Measurements from ENCODE around the gene PALM. TPM values are rescaled to one million over a fixed set of nuclear protein-coding genes. Genes with fewer than 3 reads are reported as not detected.

Gene PALM
- total RNA-seq, 2 donors from 2014 or later, result 32.9 to 40.8 TPM

- no peaks in the 10 kb centered on the region for H3K9me3 ChIP-seq (ENCODE audit: control insufficient read depth, low read length)
- H3K9me3 Mint-ChIP-seq, result peaks cover 3% of the 10 kb centered on the region
- no peak overlapping the region for H3K27ac Mint-ChIP-seq
- no peak overlapping the region for H3K9ac ChIP-seq (ENCODE audit: extremely low read depth, low read length, poor library complexity, severe bottlenecking)
- WGBS, 2 experiments (ENCODE audit: insufficient coverage in 1 of 2, insufficient read length in 1 of 2), result 93 to 96% methylated on average over 13 to 15 of the region's 15 CpGs
- DNase-seq, result no peak
- H3K4me1 Mint-ChIP-seq, result peaks cover 14% of the 10 kb centered on the region
- H3K4me1 ChIP-seq (ENCODE audit: control insufficient read depth, insufficient read depth, low read length), result no peaks in the 10 kb centered on the region
- H3K27ac ChIP-seq (ENCODE audit: low read depth, low read length), result no peak overlapping the region
- no peaks in the 10 kb centered on the region for H3K27me3 Mint-ChIP-seq (ENCODE audit: insufficient read depth)
- no peaks in the 10 kb centered on the region for H3K27me3 ChIP-seq (ENCODE audit: control insufficient read depth, insufficient read depth, low read length, poor library complexity, severe bottlenecking)
- H3K4me3 ChIP-seq (ENCODE audit: low read length), result no peak overlapping the region
- no peaks in the 10 kb centered on the region for H3K36me3 ChIP-seq (ENCODE audit: control insufficient read depth, insufficient read depth, low read length)
- H3K4me3 Mint-ChIP-seq, result no peak overlapping the region
- TF ChIP-seq CTCF (conservative IDR thresholded peaks at IDR 0.05), result no peak
- peaks cover 17% of the 10 kb centered on the region for H3K36me3 Mint-ChIP-seq (ENCODE audit: low read depth)
Observed at GRCh38 chr19:780935-781334, 72.2 kb downstream of the PALM start.

GRCh38 chr19:781800-782184, 73.1 kb downstream of the PALM start:
- H3K9ac ChIP-seq (ENCODE audit: extremely low read depth, low read length, poor library complexity, severe bottlenecking), result peak overlapping the region; percentile 98
- Mint-ChIP-seq H3K27me3 (ENCODE audit: insufficient read depth) (no peaks in the 10 kb centered on the region), H3K4me3 (peak overlapping the region; percentile 58), H3K36me3 (ENCODE audit: low read depth) (peaks cover 17% of the 10 kb centered on the region), H3K27ac (peak overlapping the region; percentile 99), H3K9me3 (peaks cover 3% of the 10 kb centered on the region), H3K4me1 (peaks cover 14% of the 10 kb centered on the region)
- no peak overlapping the region for H3K27ac ChIP-seq (ENCODE audit: low read depth, low read length)
- H3K9me3 ChIP-seq (ENCODE audit: control insufficient read depth, low read length), result no peaks in the 10 kb centered on the region
- H3K4me3 ChIP-seq (ENCODE audit: low read length), result peak overlapping the region; percentile 81
- no peak for TF ChIP-seq CTCF (conservative IDR thresholded peaks at IDR 0.05)
- H3K36me3 ChIP-seq (ENCODE audit: control insufficient read depth, insufficient read depth, low read length), result no peaks in the 10 kb centered on the region
- no peaks in the 10 kb centered on the region for H3K4me1 ChIP-seq (ENCODE audit: control insufficient read depth, insufficient read depth, low read length)
- DNase-seq, result no peak
- 83 to 93% methylated on average over 12 to 19 of the region's 19 CpGs for WGBS, 2 experiments (ENCODE audit: insufficient coverage in 1 of 2, insufficient read length in 1 of 2)
- H3K27me3 ChIP-seq (ENCODE audit: control insufficient read depth, insufficient read depth, low read length, poor library complexity, severe bottlenecking), result no peaks in the 10 kb centered on the region

GRCh38 chr19:782185-782877, 73.6 kb downstream of the PALM start:
- Histone ChIP-seq H3K9ac (ENCODE audit: extremely low read depth, low read length, poor library complexity, severe bottlenecking) (peak overlapping the region; percentile 98), H3K36me3 (ENCODE audit: control insufficient read depth, insufficient read depth, low read length) (no peaks in the 10 kb centered on the region), H3K4me1 (ENCODE audit: control insufficient read depth, insufficient read depth, low read length) (no peaks in the 10 kb centered on the region), H3K9me3 (ENCODE audit: control insufficient read depth, low read length) (no peaks in the 10 kb centered on the region), H3K4me3 (ENCODE audit: low read length) (peak overlapping the region; percentile 81), H3K27ac (ENCODE audit: low read depth, low read length) (peak overlapping the region; percentile 72), H3K27me3 (ENCODE audit: control insufficient read depth, insufficient read depth, low read length, poor library complexity, severe bottlenecking) (no peaks in the 10 kb centered on the region)
- Mint-ChIP-seq H3K4me3 (peak overlapping the region; percentile 58), H3K9me3 (peaks cover 3% of the 10 kb centered on the region), H3K4me1 (peaks cover 14% of the 10 kb centered on the region), H3K27ac (peak overlapping the region; percentile 99), H3K36me3 (ENCODE audit: low read depth) (peaks cover 17% of the 10 kb centered on the region), H3K27me3 (ENCODE audit: insufficient read depth) (no peaks in the 10 kb centered on the region)
- WGBS, 2 experiments (ENCODE audit: insufficient coverage in 1 of 2, insufficient read length in 1 of 2), result 10 to 19% methylated on average over 13 to 29 of the region's 29 CpGs
- no peak for TF ChIP-seq CTCF (conservative IDR thresholded peaks at IDR 0.05)
- DNase-seq, result peak; percentile 86

Data from endodermal cell (in vitro differentiated cells).